Measurements from ENCODE around the gene CYP19A1. TPM values are rescaled to one million over a fixed set of nuclear protein-coding genes. Genes with fewer than 3 reads are reported as not detected.

CYP19A1 gene
- total and polyA plus RNA-seq, 2 donors: 0.69 to 0.99 TPM

GRCh38 chr15:51171634-51171932 is 166.8 kb downstream of the CYP19A1 start:
- no peaks in the 10 kb centered on the region for H3K4me1 ChIP-seq (ENCODE audit: insufficient read depth)
- no peak for DNase-seq (ENCODE audit: extremely low spot score)

GRCh38 chr15:51170882-51171633 is 167.3 kb downstream of the CYP19A1 start:
- 71% methylated on average over 11 of the region's 11 CpGs for WGBS
- Histone ChIP-seq H3K4me3 (ENCODE audit: low read depth, low read length) (no peak overlapping the region), H3K36me3 (ENCODE audit: insufficient read depth) (no peaks in the 10 kb centered on the region), H3K27ac (ENCODE audit: low read depth) (no peak overlapping the region), H3K4me1 (ENCODE audit: insufficient read depth) (no peaks in the 10 kb centered on the region)
- DNase-seq (ENCODE audit: extremely low spot score): no peak

More at GRCh38 chr15:51171634-51171932, 166.8 kb downstream of the CYP19A1 start:
- H3K36me3 ChIP-seq (ENCODE audit: insufficient read depth): no peaks in the 10 kb centered on the region
- no peak overlapping the region for H3K27ac ChIP-seq (ENCODE audit: low read depth)
- WGBS: 48% methylated on average over 3 of the region's 3 CpGs
- H3K4me3 ChIP-seq (ENCODE audit: low read depth, low read length): no peak overlapping the region

GRCh38 chr15:51168700-51169099 is 169.7 kb downstream of the CYP19A1 start:
- Histone ChIP-seq H3K4me3 (ENCODE audit: low read depth, low read length) (no peak overlapping the region), H3K27ac (ENCODE audit: low read depth) (no peak overlapping the region), H3K4me1 (ENCODE audit: insufficient read depth) (no peaks in the 10 kb centered on the region), H3K36me3 (ENCODE audit: insufficient read depth) (no peaks in the 10 kb centered on the region)
- no peak for DNase-seq (ENCODE audit: extremely low spot score)

GRCh38 chr15:51163843-51164242 is 174.6 kb downstream of the CYP19A1 start:
- no peak for DNase-seq (ENCODE audit: extremely low spot score)

GRCh38 chr15:51162865-51163762 is 175.3 kb downstream of the CYP19A1 start:
- WGBS: 5% methylated on average over 8 of the region's 8 CpGs
- no peak overlapping the region for H3K27ac ChIP-seq (ENCODE audit: low read depth)

More at GRCh38 chr15:51163843-51164242, 174.6 kb downstream of the CYP19A1 start:
- Histone ChIP-seq H3K36me3 (ENCODE audit: insufficient read depth) (no peaks in the 10 kb centered on the region), H3K4me1 (ENCODE audit: insufficient read depth) (no peaks in the 10 kb centered on the region), H3K4me3 (ENCODE audit: low read depth, low read length) (no peak overlapping the region), H3K27ac (ENCODE audit: low read depth) (no peak overlapping the region)
- 79% methylated on average over 9 of the region's 9 CpGs for WGBS

GRCh38 chr15:51161491-51162220 is 176.7 kb downstream of the CYP19A1 start:
- H3K4me1 ChIP-seq (ENCODE audit: insufficient read depth): no peaks in the 10 kb centered on the region
- WGBS: 91% methylated on average over 3 of the region's 3 CpGs
- no peak overlapping the region for H3K4me3 ChIP-seq (ENCODE audit: low read depth, low read length)
- DNase-seq (ENCODE audit: extremely low spot score): no peak
- no peaks in the 10 kb centered on the region for H3K36me3 ChIP-seq (ENCODE audit: insufficient read depth)
- H3K27ac ChIP-seq (ENCODE audit: low read depth): no peak overlapping the region

More at GRCh38 chr15:51162865-51163762, 175.3 kb downstream of the CYP19A1 start:
- Histone ChIP-seq H3K36me3 (ENCODE audit: insufficient read depth) (no peaks in the 10 kb centered on the region), H3K4me1 (ENCODE audit: insufficient read depth) (no peaks in the 10 kb centered on the region), H3K4me3 (ENCODE audit: low read depth, low read length) (no peak overlapping the region)
- DNase-seq (ENCODE audit: extremely low spot score): no peak

- no peak overlapping the region for H3K27ac ChIP-seq (ENCODE audit: low read depth)
- WGBS: 80% methylated on average over 7 of the region's 7 CpGs
- H3K36me3 ChIP-seq (ENCODE audit: insufficient read depth): no peaks in the 10 kb centered on the region
- no peaks in the 10 kb centered on the region for H3K4me1 ChIP-seq (ENCODE audit: insufficient read depth)
- no peak for DNase-seq (ENCODE audit: extremely low spot score)
- H3K4me3 ChIP-seq (ENCODE audit: low read depth, low read length): no peak overlapping the region
Observed at GRCh38 chr15:51160484-51160883, 177.9 kb downstream of the CYP19A1 start.

Small RNA genes within 50 kb of the gene (small RNA-seq; reads per million reads assigned to genes)
- gene AC020891.4 (not detected), gene MIR4713 (not detected), gene MIR7973-1 (not detected)

Other genes with a start within 250 kb of the CYP19A1 start
- gene TNFAIP8L3, start 243.7 kb downstream of the CYP19A1 start, total RNA-seq: 9.7 TPM
- 31.2 TPM for gene TNFAIP8L3, start 243.7 kb downstream of the CYP19A1 start, polyA plus RNA-seq
- gene GLDN, start 3.1 kb upstream of the CYP19A1 start, total RNA-seq: 1.9 TPM
- gene GLDN, start 3.1 kb upstream of the CYP19A1 start, polyA plus RNA-seq: 1.5 TPM